Parathyroid adenoma (tissue), 2 donors: ENCODE results near the gene RASSF8.

Experiments used
- H2AFZ ChIP-seq: fragments of 300-600 bp; sonication (generic); one replicate; pipeline ENCODE4 v1.7.0; 2017; ENCODE audit warnings: antibody characterized with exemption, mild to moderate bottlenecking
- H3K27ac ChIP-seq: fragments of 300-600 bp; sonication (generic); one replicate; pipeline ENCODE4 v1.7.0; 2017
- H3K27me3 ChIP-seq: fragments of 300-600 bp; sonication (generic); one replicate; pipeline ENCODE4 v1.7.0; 2017; ENCODE audit warnings: low read length; ENCODE audit not compliant: control insufficient read depth, insufficient read depth
- H3K36me3 ChIP-seq: fragments of 300-600 bp; sonication (generic); one replicate; pipeline ENCODE4 v1.7.0; 2017; ENCODE audit warnings: low read length; ENCODE audit not compliant: control insufficient read depth, insufficient read depth
- H3K4me1 ChIP-seq: fragments of 300-600 bp; sonication (generic); one replicate; pipeline ENCODE4 v1.7.0; 2017; ENCODE audit warnings: control low read depth
- H3K4me2 ChIP-seq: fragments of 300-600 bp; sonication (generic); one replicate; pipeline ENCODE4 v1.7.0; 2017; ENCODE audit warnings: low read length
- H3K4me3 ChIP-seq: fragments of 300-600 bp; sonication (generic); one replicate; pipeline ENCODE4 v1.7.0; 2017; ENCODE audit warnings: low read depth, low read length
- H3K79me2 ChIP-seq: fragments of 300-600 bp; sonication (generic); one replicate; pipeline ENCODE4 v1.7.0; 2017; ENCODE audit warnings: control low read depth
- H3K9ac ChIP-seq: fragments of 300-600 bp; sonication (generic); one replicate; pipeline ENCODE4 v1.7.0; 2017; ENCODE audit warnings: mild to moderate bottlenecking
- H3K9me3 ChIP-seq: fragments of 300-600 bp; sonication (generic); one replicate; pipeline ENCODE4 v1.7.0; 2017; ENCODE audit warnings: low read length; ENCODE audit not compliant: control insufficient read depth
- CTCF ChIP-seq: fragments of 300-600 bp; sonication (generic); IDR thresholded peaks from one replicate; pipeline ENCODE4 v1.7.0; 2017; ENCODE audit warnings: antibody characterized with exemption, mild to moderate bottlenecking
- donor health status: primary hyperparathyroidism.

RASSF8 gene

GRCh38 chr12:25975179-25975578 lies 16.7 kb downstream of the RASSF8 start:
- peaks cover 16% of the 10 kb centered on the region for H3K79me2 ChIP-seq
- H3K9ac ChIP-seq = no peak overlapping the region
- no peak overlapping the region for H3K27ac ChIP-seq
- no peak for TF ChIP-seq CTCF
- H3K36me3 ChIP-seq = no peaks in the 10 kb centered on the region
- no peak overlapping the region for H3K4me2 ChIP-seq
- no peaks in the 10 kb centered on the region for H3K27me3 ChIP-seq
- no peak overlapping the region for H2AFZ ChIP-seq
- H3K4me1 ChIP-seq = no peaks in the 10 kb centered on the region
- no peak overlapping the region for H3K4me3 ChIP-seq
- H3K9me3 ChIP-seq = no peaks in the 10 kb centered on the region

GRCh38 chr12:25975682-25976081 lies 17.2 kb downstream of the RASSF8 start:
- Histone ChIP-seq H3K9me3 (no peaks in the 10 kb centered on the region), H3K27me3 (no peaks in the 10 kb centered on the region), H3K27ac (no peak overlapping the region), H3K4me2 (no peak overlapping the region), H2AFZ (no peak overlapping the region), H3K79me2 (peaks cover 11% of the 10 kb centered on the region), H3K4me3 (no peak overlapping the region), H3K9ac (no peak overlapping the region), H3K4me1 (no peaks in the 10 kb centered on the region), H3K36me3 (no peaks in the 10 kb centered on the region)
- no peak for TF ChIP-seq CTCF

- TF ChIP-seq CTCF = no peak
- Histone ChIP-seq H3K36me3 (no peaks in the 10 kb centered on the region), H3K79me2 (peaks cover 11% of the 10 kb centered on the region), H3K4me3 (no peak overlapping the region), H3K4me1 (no peaks in the 10 kb centered on the region), H2AFZ (no peak overlapping the region), H3K27me3 (no peaks in the 10 kb centered on the region), H3K9me3 (no peaks in the 10 kb centered on the region), H3K27ac (no peak overlapping the region), H3K9ac (no peak overlapping the region), H3K4me2 (no peak overlapping the region)
Observed at GRCh38 chr12:25976289-25976688, 17.8 kb downstream of the RASSF8 start.

- Histone ChIP-seq H3K27me3 (no peaks in the 10 kb centered on the region), H3K4me3 (no peak overlapping the region), H3K9me3 (no peaks in the 10 kb centered on the region), H2AFZ (no peak overlapping the region), H3K9ac (no peak overlapping the region), H3K4me2 (no peak overlapping the region), H3K27ac (no peak overlapping the region), H3K4me1 (no peaks in the 10 kb centered on the region), H3K79me2 (peaks cover 11% of the 10 kb centered on the region), H3K36me3 (no peaks in the 10 kb centered on the region)
- TF ChIP-seq CTCF = no peak
Observed at GRCh38 chr12:25977047-25977446, 18.6 kb downstream of the RASSF8 start.

GRCh38 chr12:25979059-25979458 lies 20.6 kb downstream of the RASSF8 start:
- H3K27me3 ChIP-seq = no peaks in the 10 kb centered on the region
- no peak overlapping the region for H3K9ac ChIP-seq
- H3K4me3 ChIP-seq = no peak overlapping the region
- H2AFZ ChIP-seq = no peak overlapping the region
- no peak overlapping the region for H3K27ac ChIP-seq
- H3K79me2 ChIP-seq = peaks cover 11% of the 10 kb centered on the region
- no peak for TF ChIP-seq CTCF
- no peaks in the 10 kb centered on the region for H3K9me3 ChIP-seq
- H3K4me1 ChIP-seq = no peaks in the 10 kb centered on the region
- no peak overlapping the region for H3K4me2 ChIP-seq
- H3K36me3 ChIP-seq = no peaks in the 10 kb centered on the region
